CD8-positive, alpha-beta memory T cell (primary cell): ENCODE data around the gene SLC4A1AP. TPM values are rescaled to one million over a fixed set of nuclear protein-coding genes. Genes with fewer than 3 reads are reported as not detected.
A peak's percentile ranks its signal among the peaks of the same experiment; 100 is the strongest.
"Not testable (repeated sequence)": the region's sequence is repeated elsewhere in the genome, so short reads cannot be mapped to it uniquely, and the experiment has no call there.

Source experiments
- CTCF ChIA-PET: fragments of 350-600 bp; sonication (Branson Sonifier 250); formaldehyde crosslinking; loops from one replicate; lab custom pipeline; 2021; ENCODE audit warnings: antibody characterized with exemption; lab: Charles Lee
- POLR2A ChIA-PET: fragments of 350-600 bp; sonication (Branson Sonifier 250); formaldehyde crosslinking; loops from one replicate; lab custom pipeline; 2021; ENCODE audit warnings: antibody characterized with exemption; lab: Charles Lee
- DNase-seq, 5 donors: peaks; one replicate each; pipeline versions ENCODE4 v3.0.0 to v3.0.0-alpha.2; 2020 to 2022; ENCODE audit warnings: mixed read lengths in 1 of 5
- H3K27ac ChIP-seq: one replicate; pipeline ENCODE4 v1.7.0; 2013; ENCODE audit warnings: low read depth, mild to moderate bottlenecking, low read length, moderate library complexity
- H3K27me3 ChIP-seq: 2 replicates; pipeline ENCODE4 v1.7.0; 2013; ENCODE audit warnings: low read length, mild to moderate bottlenecking; ENCODE audit not compliant: insufficient read depth, poor library complexity, severe bottlenecking
- H3K36me3 ChIP-seq: 2 replicates; pipeline ENCODE4 v1.7.0; 2013; ENCODE audit warnings: mild to moderate bottlenecking, low read length, moderate library complexity; ENCODE audit not compliant: insufficient read depth
- H3K4me1 ChIP-seq: 2 replicates; pipeline ENCODE4 v1.7.0; 2013; ENCODE audit warnings: mild to moderate bottlenecking, low read length, moderate library complexity; ENCODE audit not compliant: insufficient read depth
- H3K4me3 ChIP-seq: 2 replicates; pipeline ENCODE4 v1.7.0; 2013; ENCODE audit warnings: mild to moderate bottlenecking, low read length
- H3K9me3 ChIP-seq: 2 replicates; pipeline ENCODE4 v1.7.0; 2013; ENCODE audit warnings: mild to moderate bottlenecking, low read length
- H3K27ac Mint-ChIP-seq, 8 donors: one replicate each; pipeline ENCODE4 v1.8.0; 2020 to 2021; ENCODE audit warnings: mixed read lengths in 8 of 8, mild to moderate bottlenecking in 6 of 8, inconsistent platforms in 3 of 8, moderate library complexity in 3 of 8
- H3K27me3 Mint-ChIP-seq, 2 donors: one replicate each; pipeline ENCODE4 v1.8.0; 2020 to 2021; ENCODE audit warnings: mixed read lengths in 2 of 2, mild to moderate bottlenecking in 1 of 2, moderate library complexity in 1 of 2
- H3K36me3 Mint-ChIP-seq, 3 donors: one replicate each; pipeline ENCODE4 v1.8.0; 2020 to 2021; ENCODE audit warnings: mixed read lengths in 3 of 3, inconsistent platforms in 1 of 3, mild to moderate bottlenecking in 1 of 3
- H3K4me1 Mint-ChIP-seq, 3 donors: one replicate each; pipeline ENCODE4 v1.8.0; 2020 to 2021; ENCODE audit warnings: mixed read lengths in 3 of 3, inconsistent platforms in 1 of 3, mild to moderate bottlenecking in 1 of 3
- H3K4me3 Mint-ChIP-seq, 7 donors: one replicate each; pipeline ENCODE4 v1.8.0; 2020 to 2021; ENCODE audit warnings: mixed read lengths in 7 of 7, mild to moderate bottlenecking in 6 of 7, moderate library complexity in 4 of 7, inconsistent platforms in 2 of 7
- H3K9me3 Mint-ChIP-seq, 5 donors: one replicate each; pipeline ENCODE4 v1.8.0; 2020 to 2022; ENCODE audit warnings: mixed read lengths in 5 of 5, mild to moderate bottlenecking in 3 of 5, moderate library complexity in 2 of 5, inconsistent platforms in 1 of 5
- polyA plus RNA-seq: library from polyadenylated mRNA; unstranded; fragments of 300-500 nt; fragmentation: Illumina TruSeq; gene quantifications from one replicate; pipeline ENCODE4 v1.2.3, GENCODE V29; 2021
- total RNA-seq, 2 experiments: library from RNA; stranded (reverse); gene quantifications; one replicate each; pipeline ENCODE4 v1.2.3, GENCODE V29; 2021

The SLC4A1AP gene
- total RNA-seq (10 to 100 TPM; 28.6 to 29.6 TPM), polyA plus RNA-seq (29.1 TPM)

- CTCF ChIA-PET, result interaction anchor here (1.2 to 5.1 kb wide), 2 partner anchors 20 to 36 kb away, joined by 3 to 28 read pairs; no protein-coding TSS in a partner anchor
- H3K9me3 ChIP-seq, result no peaks in the 10 kb centered on the region
- H3K4me1 ChIP-seq, result peaks cover 40% of the 10 kb centered on the region
- POLR2A ChIA-PET, result interaction anchor here (0.7 to 1.8 kb wide), 5 partner anchors 13 to 254 kb away, joined by 3 to 7 read pairs (median 3); partner anchors contain the start of genes GPN1 and PPM1G
- Mint-ChIP-seq H3K9me3 (no peaks in the 10 kb centered on the region), H3K27me3 (peaks cover 0 to 1% of the 10 kb centered on the region in 2 donors), H3K36me3 (peaks cover 11 to 71% (median 22%) of the 10 kb centered on the region in 3 donors), H3K4me3 (peak within 1 kb of the TSS; percentile 94 to 100 (median 99)), H3K27ac (peak within 1 kb of the TSS; percentile 95 to 100 (median 100)), H3K4me1 (peaks cover 58 to 73% (median 71%) of the 10 kb centered on the region in 3 donors)
- H3K36me3 ChIP-seq, result peaks cover 26% of the 10 kb centered on the region
- H3K4me3 ChIP-seq, result peak within 1 kb of the TSS; percentile 100
- peak; percentile 59 to 85 (median 80) for DNase-seq
- H3K27ac ChIP-seq, result peak within 1 kb of the TSS; percentile 93
- no peaks in the 10 kb centered on the region for H3K27me3 ChIP-seq
Observed at GRCh38 chr2:27663285-27664153, at the start of gene SLC4A1AP, which contains the start of gene SUPT7L. Gene SLC4A1AP (plus strand): TSS chr2:27663889. CDS start chr2:27663915, 26 bp downstream. Gene SUPT7L (minus strand): TSS chr2:27663614. CDS start chr2:27662192, 1,422 bp downstream.

- peaks cover 7 to 75% (median 22%) of the 10 kb centered on the region in 3 donors for H3K36me3 Mint-ChIP-seq
- no peak for DNase-seq
- Histone ChIP-seq H3K27ac (no peak overlapping the region), H3K36me3 (peaks cover 39% of the 10 kb centered on the region), H3K9me3 (no peaks in the 10 kb centered on the region), H3K4me3 (no peak overlapping the region), H3K4me1 (no peaks in the 10 kb centered on the region), H3K27me3 (no peaks in the 10 kb centered on the region)
- H3K27ac Mint-ChIP-seq, result no peak overlapping the region
- ChIA-PET POLR2A (no interaction called here), CTCF (interaction anchor here (0.7 to 0.8 kb wide), 2 partner anchors 9 to 11 kb away, joined by 3 read pairs; no protein-coding TSS in a partner anchor)
- H3K4me1 Mint-ChIP-seq, result peaks cover 0 to 5% (median 4%) of the 10 kb centered on the region in 3 donors
- H3K4me3 Mint-ChIP-seq, result no peak overlapping the region
- peaks cover 0 to 2% of the 10 kb centered on the region in 2 donors for H3K27me3 Mint-ChIP-seq
- H3K9me3 Mint-ChIP-seq, result no peaks in the 10 kb centered on the region
Observed at GRCh38 chr2:27613985-27614384, 49.7 kb upstream of the SLC4A1AP start.

GRCh38 chr2:27615316-27615715, 48.4 kb upstream of the SLC4A1AP start:
- peaks cover 0 to 5% (median 4%) of the 10 kb centered on the region in 3 donors for H3K4me1 Mint-ChIP-seq
- no peak overlapping the region for H3K27ac ChIP-seq
- ChIA-PET POLR2A (interaction anchor here (0.5 kb wide), 1 partner anchor 1502 kb away, joined by 3 read pairs; no protein-coding TSS in a partner anchor), CTCF (no interaction called here)
- DNase-seq, result no peak
- H3K36me3 Mint-ChIP-seq, result peaks cover 7 to 75% (median 24%) of the 10 kb centered on the region in 3 donors
- no peak overlapping the region for H3K4me3 Mint-ChIP-seq
- H3K27ac Mint-ChIP-seq, result no peak overlapping the region
- no peaks in the 10 kb centered on the region for H3K9me3 ChIP-seq
- peaks cover 0 to 2% of the 10 kb centered on the region in 2 donors for H3K27me3 Mint-ChIP-seq
- no peaks in the 10 kb centered on the region for H3K4me1 ChIP-seq
- peaks cover 39% of the 10 kb centered on the region for H3K36me3 ChIP-seq
- H3K27me3 ChIP-seq, result no peaks in the 10 kb centered on the region
- no peak overlapping the region for H3K4me3 ChIP-seq
- H3K9me3 Mint-ChIP-seq, result no peaks in the 10 kb centered on the region

GRCh38 chr2:27621524-27621923, 42.2 kb upstream of the SLC4A1AP start:
- H3K9me3 Mint-ChIP-seq, result no peaks in the 10 kb centered on the region
- POLR2A ChIA-PET, result no interaction called here
- H3K27ac Mint-ChIP-seq, result peak overlapping the region in 4 of 8 donors; percentile 17 to 58 (median 47)

GRCh38 chr2:27622921-27623384, 40.7 kb upstream of the SLC4A1AP start:
- Mint-ChIP-seq H3K27me3 (no peaks in the 10 kb centered on the region), H3K36me3 (peaks cover 0 to 58% (median 35%) of the 10 kb centered on the region in 3 donors), H3K4me3 (no peak overlapping the region), H3K4me1 (peaks cover 0 to 2% (median 0%) of the 10 kb centered on the region in 3 donors), H3K9me3 (no peaks in the 10 kb centered on the region), H3K27ac (peak overlapping the region in 5 of 8 donors; percentile 16 to 76 (median 37))
- POLR2A ChIA-PET, result no interaction called here
- Histone ChIP-seq H3K9me3 (no peaks in the 10 kb centered on the region), H3K4me1 (peaks cover 2% of the 10 kb centered on the region), H3K27ac (no peak overlapping the region), H3K36me3 (peaks cover 35% of the 10 kb centered on the region), H3K27me3 (no peaks in the 10 kb centered on the region), H3K4me3 (no peak overlapping the region)
- no peak for DNase-seq
- CTCF ChIA-PET, result no interaction called here

More at GRCh38 chr2:27621524-27621923, 42.2 kb upstream of the SLC4A1AP start:
- Mint-ChIP-seq H3K36me3 (peaks cover 7 to 70% (median 41%) of the 10 kb centered on the region in 3 donors), H3K27me3 (no peaks in the 10 kb centered on the region), H3K4me3 (no peak overlapping the region), H3K4me1 (no peaks in the 10 kb centered on the region)
- H3K4me1 ChIP-seq, result no peaks in the 10 kb centered on the region
- DNase-seq, result no peak
- CTCF ChIA-PET, result no interaction called here
- no peak overlapping the region for H3K4me3 ChIP-seq
- H3K9me3 ChIP-seq, result no peaks in the 10 kb centered on the region
- H3K27me3 ChIP-seq, result no peaks in the 10 kb centered on the region
- peaks cover 49% of the 10 kb centered on the region for H3K36me3 ChIP-seq
- no peak overlapping the region for H3K27ac ChIP-seq

GRCh38 chr2:27624943-27625342, 38.7 kb upstream of the SLC4A1AP start:
- H3K9me3 Mint-ChIP-seq, result no peaks in the 10 kb centered on the region
- peak overlapping the region in 7 of 8 donors; percentile 3 to 83 (median 49) for H3K27ac Mint-ChIP-seq
- CTCF ChIA-PET, result no interaction called here
- Histone ChIP-seq H3K4me3 (no peak overlapping the region), H3K27ac (no peak overlapping the region), H3K27me3 (no peaks in the 10 kb centered on the region), H3K36me3 (peaks cover 30% of the 10 kb centered on the region), H3K4me1 (peaks cover 14% of the 10 kb centered on the region), H3K9me3 (no peaks in the 10 kb centered on the region)
- no peak overlapping the region for H3K4me3 Mint-ChIP-seq
- peaks cover 0 to 46% (median 29%) of the 10 kb centered on the region in 3 donors for H3K36me3 Mint-ChIP-seq
- H3K27me3 Mint-ChIP-seq, result no peaks in the 10 kb centered on the region
- DNase-seq, result no peak
- H3K4me1 Mint-ChIP-seq, result peaks cover 0 to 2% (median 0%) of the 10 kb centered on the region in 3 donors
- POLR2A ChIA-PET, result no interaction called here

GRCh38 chr2:27626323-27626722, 37.4 kb upstream of the SLC4A1AP start:
- H3K27me3 ChIP-seq, H3K9me3 ChIP-seq, DNase-seq, H3K4me3 ChIP-seq, POLR2A ChIA-PET, CTCF ChIA-PET, H3K27ac ChIP-seq, H3K27me3 Mint-ChIP-seq, H3K9me3 Mint-ChIP-seq: not testable (repeated sequence)
- peak overlapping the region in 1 of 7 donors; percentile 16 for H3K4me3 Mint-ChIP-seq
- Histone ChIP-seq H3K36me3 (peaks cover 33% of the 10 kb centered on the region), H3K4me1 (peaks cover 15% of the 10 kb centered on the region)
- peaks cover 10 to 14% (median 13%) of the 10 kb centered on the region in 3 donors for H3K4me1 Mint-ChIP-seq
- peaks cover 0 to 42% (median 25%) of the 10 kb centered on the region in 3 donors for H3K36me3 Mint-ChIP-seq
- H3K27ac Mint-ChIP-seq, result peak overlapping the region in 6 of 8 donors; percentile 11 to 85 (median 52)
